H9 (cell line): ENCODE data around the gene MYH9. TPM values are rescaled to one million over a fixed set of nuclear protein-coding genes. Genes with fewer than 3 reads are reported as not detected.

ENCODE experiments used
- DNase-seq: peaks from one replicate; pipeline ENCODE4 v3.0.0-alpha.2; 2017
- H2AFZ ChIP-seq: one replicate; pipeline ENCODE4 v1.6.1; 2013; ENCODE audit warnings: mild to moderate bottlenecking, low read length, control low read depth, moderate library complexity
- H2AK5ac ChIP-seq: 2 replicates; pipeline ENCODE4 v1.6.1; 2013; ENCODE audit warnings: low read length, control low read depth, mixed read lengths; ENCODE audit not compliant: insufficient read length
- H2BK120ac ChIP-seq: one replicate; pipeline ENCODE4 v1.6.1; 2013; ENCODE audit warnings: low read depth, mild to moderate bottlenecking, low read length, control low read depth, inconsistent platforms; ENCODE audit not compliant: poor library complexity, severe bottlenecking
- H2BK12ac ChIP-seq: 2 replicates; pipeline ENCODE4 v1.6.1; 2013; ENCODE audit warnings: low read length, control low read depth, mixed read lengths, low read depth; ENCODE audit not compliant: insufficient read length
- H2BK15ac ChIP-seq: 2 replicates; pipeline ENCODE4 v1.6.1; 2013; ENCODE audit warnings: low read depth, low read length, control low read depth
- H2BK20ac ChIP-seq: one replicate; pipeline ENCODE4 v1.6.1; 2013; ENCODE audit warnings: low read depth, mild to moderate bottlenecking, low read length, control low read depth, inconsistent platforms; ENCODE audit not compliant: poor library complexity, severe bottlenecking
- H2BK5ac ChIP-seq: 2 replicates; pipeline ENCODE4 v1.6.1; 2013; ENCODE audit warnings: low read length, control low read depth, mixed read lengths; ENCODE audit not compliant: insufficient read length
- H3K14ac ChIP-seq: 2 replicates; pipeline ENCODE4 v1.6.1; 2013; ENCODE audit warnings: low read length, control low read depth; ENCODE audit not compliant: insufficient read depth
- H3K18ac ChIP-seq: 2 replicates; pipeline ENCODE4 v1.6.1; 2013; ENCODE audit warnings: low read depth, mild to moderate bottlenecking, mixed read lengths, low read length, control low read depth; ENCODE audit not compliant: insufficient read length
- H3K23ac ChIP-seq: 2 replicates; pipeline ENCODE4 v1.6.1; 2013; ENCODE audit warnings: low read length, control low read depth, mixed read lengths, low read depth; ENCODE audit not compliant: insufficient read length
- H3K23me2 ChIP-seq: 2 replicates; pipeline ENCODE4 v1.6.1; 2013; ENCODE audit warnings: low read depth, mild to moderate bottlenecking, mixed read lengths, low read length, control low read depth; ENCODE audit not compliant: insufficient read length, poor library complexity, severe bottlenecking
- H3K27ac ChIP-seq: 2 replicates; pipeline ENCODE4 v1.5.1; 2013; ENCODE audit warnings: low read length, control low read depth, mixed read lengths, low read depth; ENCODE audit not compliant: insufficient read length
- H3K27me3 ChIP-seq: 2 replicates; pipeline ENCODE4 v1.6.1; 2013; ENCODE audit warnings: low read length, control low read depth, inconsistent platforms; ENCODE audit not compliant: insufficient read depth
- H3K4ac ChIP-seq: 2 replicates; pipeline ENCODE4 v1.6.1; 2013; ENCODE audit warnings: low read depth, mild to moderate bottlenecking, control low read depth, inconsistent platforms, low read length, moderate library complexity
- H3K4me1 ChIP-seq: 2 replicates; pipeline ENCODE4 v1.6.1; 2013; ENCODE audit warnings: low read length, control low read depth, inconsistent platforms; ENCODE audit not compliant: insufficient read depth
- H3K4me2 ChIP-seq: 2 replicates; pipeline ENCODE4 v1.6.1; 2013; ENCODE audit warnings: low read length, control low read depth, mixed read lengths; ENCODE audit not compliant: insufficient read length, insufficient read depth
- H3K56ac ChIP-seq: 2 replicates; pipeline ENCODE4 v1.6.1; 2013; ENCODE audit warnings: low read depth, mild to moderate bottlenecking, mixed read lengths, low read length, control low read depth; ENCODE audit not compliant: insufficient read length
- H3K79me1 ChIP-seq: 2 replicates; pipeline ENCODE4 v1.6.1; 2013; ENCODE audit warnings: low read depth, mild to moderate bottlenecking, moderate library complexity, low read length, control low read depth, inconsistent platforms; ENCODE audit not compliant: insufficient read depth, poor library complexity, severe bottlenecking
- H3K79me2 ChIP-seq: 2 replicates; pipeline ENCODE4 v1.6.1; 2013; ENCODE audit warnings: low read length, control low read depth, inconsistent platforms; ENCODE audit not compliant: insufficient read depth
- H3K9ac ChIP-seq: 2 replicates; pipeline ENCODE4 v1.6.1; 2013; ENCODE audit warnings: low read length, control low read depth, mixed read lengths; ENCODE audit not compliant: insufficient read length; ENCODE audit errors: extremely low read depth
- H3K9me3 ChIP-seq: one replicate; pipeline ENCODE4 v1.6.1; 2013; ENCODE audit warnings: low read depth, low read length, inconsistent platforms; ENCODE audit not compliant: control insufficient read depth
- H3T11ph ChIP-seq: one replicate; pipeline ENCODE4 v1.6.1; 2013; ENCODE audit warnings: mild to moderate bottlenecking, low read length, control low read depth, inconsistent platforms
- H4K20me1 ChIP-seq: one replicate; pipeline ENCODE4 v1.6.1; 2013; ENCODE audit not compliant: control insufficient read depth, insufficient read length, insufficient read depth
- H4K5ac ChIP-seq: 2 replicates; pipeline ENCODE4 v1.6.1; 2013; ENCODE audit warnings: low read depth, mild to moderate bottlenecking, mixed read lengths, low read length, control low read depth; ENCODE audit not compliant: insufficient read length
- H4K8ac ChIP-seq: replicated peaks from 2 replicates; pipeline ENCODE4 v1.6.1; 2013; ENCODE audit warnings: low read length, control low read depth, mixed read lengths, low read depth; ENCODE audit not compliant: insufficient read length
- H4K91ac ChIP-seq: 2 replicates; pipeline ENCODE4 v1.6.1; 2013; ENCODE audit warnings: low read depth, mild to moderate bottlenecking, moderate library complexity, mixed read lengths, low read length, control low read depth; ENCODE audit not compliant: insufficient read length
- H3K27ac Mint-ChIP-seq, 3 experiments: 2 replicates in 2 of 3; 3 replicates in 1 of 3; pipeline ENCODE4 v1.8.0; 2020 to 2021; ENCODE audit warnings: mixed read lengths in 3 of 3, mild to moderate bottlenecking in 1 of 3, moderate library complexity in 1 of 3
- H3K27me3 Mint-ChIP-seq: 2 replicates; pipeline ENCODE4 v1.8.0; 2021; ENCODE audit warnings: low read depth, mild to moderate bottlenecking, moderate library complexity, mixed read lengths
- H3K36me3 Mint-ChIP-seq, 3 experiments: 2 replicates in 2 of 3; 3 replicates in 1 of 3; pipeline ENCODE4 v1.8.0; 2020 to 2021; ENCODE audit warnings: low read depth in 3 of 3, mixed read lengths in 3 of 3; ENCODE audit not compliant: insufficient read depth in 1 of 3
- H3K4me1 Mint-ChIP-seq, 2 experiments: 2 replicates each; pipeline ENCODE4 v1.8.0; 2020; ENCODE audit warnings: mixed read lengths in 2 of 2
- H3K4me3 Mint-ChIP-seq, 2 experiments: 2 replicates in 1 of 2; 3 replicates in 1 of 2; pipeline ENCODE4 v1.8.0; 2020 to 2021; ENCODE audit warnings: mild to moderate bottlenecking in 2 of 2, mixed read lengths in 2 of 2, moderate library complexity in 1 of 2
- H3K9me3 Mint-ChIP-seq, 2 experiments: 2 replicates in 1 of 2; 3 replicates in 1 of 2; pipeline ENCODE4 v1.8.0; 2020; ENCODE audit warnings: mild to moderate bottlenecking in 2 of 2, mixed read lengths in 2 of 2, moderate library complexity in 1 of 2
- WGBS: extraction: QIAGEN DNeasy Blood & Tissue Kit; methylation state at CpG from one replicate; pipeline ENCODE4 v1.1.7; 2013; ENCODE audit warnings: missing lambda C conversion rate, low lambda C conversion rate, mixed read lengths; ENCODE audit not compliant: insufficient read length; ENCODE audit errors: extremely low coverage; 5-methylcytosine and 5-hydroxymethylcytosine counted together
- total RNA-seq: library from RNA; stranded (reverse); gene quantifications from 2 replicates; pipeline ENCODE4 v1.2.1, GENCODE V29; 2021
- TF ChIP-seq, protein P1 (sequence below): fragments of 200-600 bp; sonication (generic); conservative IDR thresholded peaks from 3 replicates; pipeline ENCODE4 v1.8.0; 2021; ENCODE audit warnings: antibody characterized with exemption, mild to moderate bottlenecking

The MYH9 gene
- total RNA-seq, 1 experiment from 2014 or later = 266 TPM

DNA sequence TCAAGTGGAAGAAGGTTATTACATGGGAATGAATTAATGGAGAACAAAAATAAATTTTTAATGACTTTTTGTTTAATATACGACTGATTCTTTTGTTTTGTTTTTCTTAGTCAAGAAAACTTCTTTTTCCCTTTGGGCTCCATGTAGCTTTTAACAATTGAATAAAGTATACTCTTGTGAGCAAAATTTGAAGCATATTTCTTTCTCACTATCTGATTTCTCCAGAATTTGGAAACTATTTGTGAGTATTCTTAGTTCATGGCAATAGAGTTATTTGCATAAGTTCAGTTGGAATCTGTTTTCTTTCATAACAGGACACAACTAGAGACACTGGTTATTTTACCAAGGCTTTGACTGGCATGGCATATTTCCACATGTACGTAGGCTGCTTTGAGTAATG lies 138.6 kb downstream of the MYH9 start:
- peaks cover 26 to 28% of the 10 kb centered on the region in 2 experiments for H3K4me1 Mint-ChIP-seq
- Histone ChIP-seq H3K14ac (no peak overlapping the region), H3K4me1 (no peaks in the 10 kb centered on the region), H2BK5ac (no peak overlapping the region), H3T11ph (no peak overlapping the region), H2AK5ac (no peak overlapping the region), H3K27ac (no peak overlapping the region), H2BK12ac (no peak overlapping the region), H2AFZ (no peak overlapping the region), H4K5ac (no peak overlapping the region), H3K9ac (no peak overlapping the region), H3K27me3 (no peaks in the 10 kb centered on the region), H3K23me2 (no peaks in the 10 kb centered on the region), H2BK20ac (no peak overlapping the region), H3K18ac (no peak overlapping the region), H4K20me1 (no peaks in the 10 kb centered on the region), H3K4me2 (no peak overlapping the region), H2BK120ac (no peak overlapping the region), H3K56ac (no peak overlapping the region), H3K4ac (no peak overlapping the region), H4K91ac (no peak overlapping the region), H3K79me1 (no peaks in the 10 kb centered on the region), H3K9me3 (peaks cover 10% of the 10 kb centered on the region), H2BK15ac (no peak overlapping the region), H3K79me2 (no peaks in the 10 kb centered on the region), H3K23ac (no peak overlapping the region), H4K8ac (no peak overlapping the region)
- WGBS = no CpG with 5 or more reads among the region's 2 CpGs
- no peak overlapping the region for H3K27ac Mint-ChIP-seq
- no peak for DNase-seq
- no peak overlapping the region for H3K4me3 Mint-ChIP-seq
- peaks cover 5 to 16% (median 9%) of the 10 kb centered on the region in 3 experiments; a peak in 6 of 7 replicates for H3K36me3 Mint-ChIP-seq
- H3K27me3 Mint-ChIP-seq = peaks cover 9% of the 10 kb centered on the region
- TF ChIP-seq, protein P1, sequence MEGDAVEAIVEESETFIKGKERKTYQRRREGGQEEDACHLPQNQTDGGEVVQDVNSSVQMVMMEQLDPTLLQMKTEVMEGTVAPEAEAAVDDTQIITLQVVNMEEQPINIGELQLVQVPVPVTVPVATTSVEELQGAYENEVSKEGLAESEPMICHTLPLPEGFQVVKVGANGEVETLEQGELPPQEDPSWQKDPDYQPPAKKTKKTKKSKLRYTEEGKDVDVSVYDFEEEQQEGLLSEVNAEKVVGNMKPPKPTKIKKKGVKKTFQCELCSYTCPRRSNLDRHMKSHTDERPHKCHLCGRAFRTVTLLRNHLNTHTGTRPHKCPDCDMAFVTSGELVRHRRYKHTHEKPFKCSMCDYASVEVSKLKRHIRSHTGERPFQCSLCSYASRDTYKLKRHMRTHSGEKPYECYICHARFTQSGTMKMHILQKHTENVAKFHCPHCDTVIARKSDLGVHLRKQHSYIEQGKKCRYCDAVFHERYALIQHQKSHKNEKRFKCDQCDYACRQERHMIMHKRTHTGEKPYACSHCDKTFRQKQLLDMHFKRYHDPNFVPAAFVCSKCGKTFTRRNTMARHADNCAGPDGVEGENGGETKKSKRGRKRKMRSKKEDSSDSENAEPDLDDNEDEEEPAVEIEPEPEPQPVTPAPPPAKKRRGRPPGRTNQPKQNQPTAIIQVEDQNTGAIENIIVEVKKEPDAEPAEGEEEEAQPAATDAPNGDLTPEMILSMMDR = no peak
- H3K9me3 Mint-ChIP-seq = peaks cover 14 to 21% of the 10 kb centered on the region in 2 experiments
